Activated T-helper 1 cell treated with anti-CD3 and anti-CD28 coated beads, Interleukin-12 subunit alpha, Interleukin-12 subunit beta, Interleukin-2, Interleukin-4 antibody, amounts not matched to agents 30 ng/mL and 10 ng/mL and 1 ng/mL, durations not matched to agents 14 hours and 24 hours and 36 hours (primary cell): ENCODE results near the gene ARR3. TPM values are rescaled to one million over a fixed set of nuclear protein-coding genes. Genes with fewer than 3 reads are reported as not detected.
"Not testable (repeated sequence)": the region's sequence is repeated elsewhere in the genome, so short reads cannot be mapped to it uniquely, and the experiment has no call there.

Experiments
- DNase-seq: peaks from one replicate; pipeline ENCODE4 v3.0.0; 2021; ENCODE audit warnings: low spot score
- H3K27ac Mint-ChIP-seq: one replicate; pipeline ENCODE4 v1.8.0; 2021; ENCODE audit warnings: mild to moderate bottlenecking, mixed read lengths
- H3K27me3 Mint-ChIP-seq: one replicate; pipeline ENCODE4 v1.8.0; 2022; ENCODE audit warnings: mild to moderate bottlenecking, moderate library complexity, mixed read lengths; ENCODE audit not compliant: insufficient read depth
- H3K36me3 Mint-ChIP-seq: one replicate; pipeline ENCODE4 v1.8.0; 2021; ENCODE audit warnings: low read depth, mixed read lengths
- H3K4me1 Mint-ChIP-seq: one replicate; pipeline ENCODE4 v1.8.0; 2021; ENCODE audit warnings: low read depth, mixed read lengths
- H3K4me3 Mint-ChIP-seq: one replicate; pipeline ENCODE4 v1.8.0; 2021; ENCODE audit warnings: mild to moderate bottlenecking, moderate library complexity, mixed read lengths
- H3K9me3 Mint-ChIP-seq: one replicate; pipeline ENCODE4 v1.8.0; 2021; ENCODE audit warnings: mixed read lengths
- intact Hi-C: fragments of 100-400 bp; cut with micrococcal nuclease; formaldehyde crosslinking; loops from one replicate; pipeline ENCODE4 v1.15.1; 2024
- total RNA-seq: library from RNA; stranded (reverse); gene quantifications from 2 replicates; pipeline ENCODE4 v1.2.3, GENCODE V29; 2022

The ARR3 gene
- total RNA-seq, 1 donor from 2014 or later, result not detected

GRCh38 chrX:70289793-70290770, 21.9 kb downstream of the ARR3 start, which contains the start of the genes KIF4A and PDZD11:
TSS of gene KIF4A (plus strand) at chrX:70290104. CDS start at chrX:70290459, 355 bp downstream.
TSS of gene PDZD11 (minus strand) at chrX:70289927. CDS start at chrX:70289341, 586 bp downstream.
- peak within 1 kb of the TSS; percentile 72 for H3K27ac Mint-ChIP-seq
- intact Hi-C loops, result loop anchor here (1.0 to 5.0 kb wide), 3 partner anchors 47 to 375 kb away; no protein-coding TSS in a partner anchor
- DNase-seq, result peak; percentile 81
- H3K4me3 Mint-ChIP-seq, result peak within 1 kb of the TSS; percentile 92
- peaks cover 19% of the 10 kb centered on the region for H3K4me1 Mint-ChIP-seq
- H3K36me3 Mint-ChIP-seq, result peaks cover 15% of the 10 kb centered on the region
- no peaks in the 10 kb centered on the region for H3K9me3 Mint-ChIP-seq
- H3K27me3 Mint-ChIP-seq, result no peaks in the 10 kb centered on the region

DNA sequence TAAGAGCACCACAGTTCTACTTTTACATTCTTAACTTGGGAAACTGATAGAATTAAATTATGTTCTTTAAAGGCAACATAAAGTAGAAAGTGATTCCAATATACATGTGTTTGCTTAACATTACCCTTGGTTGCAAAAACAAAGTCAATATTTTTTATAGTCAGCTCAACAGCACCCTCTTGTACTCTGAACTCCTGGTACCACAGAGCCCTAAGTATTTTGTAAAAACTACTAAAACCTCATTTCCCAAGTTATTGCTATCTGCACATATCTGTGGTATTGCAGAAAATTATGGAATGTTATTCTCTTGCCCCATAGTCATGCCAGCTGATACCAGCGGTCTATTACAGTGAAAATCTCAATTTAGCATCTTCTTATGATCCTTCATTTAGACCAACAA, 24.7 kb downstream of the ARR3 start:
- H3K27me3 Mint-ChIP-seq, result no peaks in the 10 kb centered on the region
- DNase-seq, result no peak
- H3K9me3 Mint-ChIP-seq, result no peaks in the 10 kb centered on the region
- H3K4me3 Mint-ChIP-seq, result peak overlapping the region; percentile 62
- H3K36me3 Mint-ChIP-seq, result peaks cover 8% of the 10 kb centered on the region
- H3K4me1 Mint-ChIP-seq, result peaks cover 19% of the 10 kb centered on the region
- intact Hi-C loops, result loop anchor here (5.0 kb wide), 1 partner anchor 45 kb away; no protein-coding TSS in a partner anchor
- H3K27ac Mint-ChIP-seq, result peak overlapping the region; percentile 23

DNA sequence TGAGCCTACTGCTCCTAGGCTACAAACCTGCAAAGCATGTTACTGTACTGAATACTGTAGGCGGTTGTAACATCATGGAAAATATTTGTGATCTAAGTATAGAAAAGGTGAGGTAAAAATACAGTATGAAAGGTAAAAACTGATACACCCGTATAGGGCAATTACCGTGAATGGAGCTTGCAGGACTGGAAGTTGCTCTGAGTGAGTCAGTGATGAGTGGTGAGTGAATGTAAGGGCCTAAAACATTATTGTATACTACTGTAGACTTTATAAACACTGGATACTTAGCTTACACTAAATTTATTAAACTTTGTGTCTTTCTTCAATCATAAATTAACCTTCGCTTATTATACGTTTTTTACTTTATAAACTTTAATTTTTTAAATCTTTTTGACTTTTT, 25.5 kb downstream of the ARR3 start:
- Mint-ChIP-seq H3K4me1 (peaks cover 19% of the 10 kb centered on the region), H3K27me3 (no peaks in the 10 kb centered on the region)
- intact Hi-C loops, result loop anchor here (5.0 kb wide), 1 partner anchor 44 kb away; no protein-coding TSS in a partner anchor

DNA sequence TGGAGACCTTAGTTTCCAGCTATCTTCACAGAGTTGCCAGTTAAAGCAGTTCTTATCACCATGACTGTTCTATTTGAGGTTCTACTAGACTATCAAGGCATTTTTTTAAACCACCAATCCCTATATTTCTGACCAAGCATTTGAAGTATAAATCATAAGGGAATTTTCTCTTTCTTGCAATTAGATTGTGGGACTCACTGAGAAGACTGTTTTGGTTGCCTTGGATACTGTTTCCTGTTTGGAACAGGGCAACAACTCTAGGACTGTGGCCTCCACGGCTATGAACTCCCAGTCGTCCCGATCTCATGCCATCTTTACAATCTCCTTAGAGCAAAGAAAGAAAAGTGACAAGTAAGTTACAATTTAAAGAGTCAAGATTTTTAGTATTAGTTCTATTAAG, 33.6 kb downstream of the ARR3 start:
- H3K27me3 Mint-ChIP-seq, result no peaks in the 10 kb centered on the region
- intact Hi-C loops, result no loop called here
- H3K9me3 Mint-ChIP-seq, result no peaks in the 10 kb centered on the region
- H3K36me3 Mint-ChIP-seq, result peaks cover 36% of the 10 kb centered on the region
- peaks cover 13% of the 10 kb centered on the region for H3K4me1 Mint-ChIP-seq
- H3K4me3 Mint-ChIP-seq, result no peak overlapping the region
- DNase-seq, result no peak
- H3K27ac Mint-ChIP-seq, result peak overlapping the region; percentile 44

More for the DNA sequence above, 25.5 kb downstream of the ARR3 start:
- no peaks in the 10 kb centered on the region for H3K9me3 Mint-ChIP-seq
- no peak for DNase-seq
- no peak overlapping the region for H3K27ac Mint-ChIP-seq
- no peak overlapping the region for H3K4me3 Mint-ChIP-seq
- H3K36me3 Mint-ChIP-seq, result peaks cover 8% of the 10 kb centered on the region

- DNase-seq, result no peak
- Mint-ChIP-seq H3K27ac (no peak overlapping the region), H3K4me3 (no peak overlapping the region), H3K4me1 (peaks cover 13% of the 10 kb centered on the region), H3K9me3 (peaks cover 3% of the 10 kb centered on the region), H3K27me3 (no peaks in the 10 kb centered on the region), H3K36me3 (peaks cover 19% of the 10 kb centered on the region)
- intact Hi-C loops, result no loop called here
These were observed 45.4 kb downstream of the ARR3 start for GRCh38 chrX:70313503-70313902.

GRCh38 chrX:70322784-70323183, 54.6 kb downstream of the ARR3 start:
- DNase-seq, result no peak
- intact Hi-C loops, result no loop called here
- H3K36me3 Mint-ChIP-seq, result peaks cover 18% of the 10 kb centered on the region
- H3K27ac Mint-ChIP-seq, result no peak overlapping the region
- H3K9me3 Mint-ChIP-seq, result no peaks in the 10 kb centered on the region
- no peaks in the 10 kb centered on the region for H3K4me1 Mint-ChIP-seq
- no peak overlapping the region for H3K4me3 Mint-ChIP-seq
- no peaks in the 10 kb centered on the region for H3K27me3 Mint-ChIP-seq

GRCh38 chrX:70323628-70324027, 55.5 kb downstream of the ARR3 start:
- H3K4me1 Mint-ChIP-seq, H3K4me3 Mint-ChIP-seq, DNase-seq, H3K27me3 Mint-ChIP-seq, intact Hi-C loops, H3K27ac Mint-ChIP-seq, H3K9me3 Mint-ChIP-seq: not testable (repeated sequence)
- H3K36me3 Mint-ChIP-seq, result peaks cover 18% of the 10 kb centered on the region

- DNase-seq, result no peak
- no peaks in the 10 kb centered on the region for H3K4me1 Mint-ChIP-seq
- peaks cover 18% of the 10 kb centered on the region for H3K36me3 Mint-ChIP-seq
- no peaks in the 10 kb centered on the region for H3K9me3 Mint-ChIP-seq
- no peak overlapping the region for H3K27ac Mint-ChIP-seq
- H3K4me3 Mint-ChIP-seq, result no peak overlapping the region
- intact Hi-C loops, result no loop called here
- no peaks in the 10 kb centered on the region for H3K27me3 Mint-ChIP-seq
These were observed 56.2 kb downstream of the ARR3 start for GRCh38 chrX:70324326-70324725.

- Mint-ChIP-seq H3K4me1 (peaks cover 10% of the 10 kb centered on the region), H3K27ac (no peak overlapping the region), H3K9me3 (no peaks in the 10 kb centered on the region), H3K36me3 (peaks cover 29% of the 10 kb centered on the region), H3K27me3 (no peaks in the 10 kb centered on the region), H3K4me3 (no peak overlapping the region)
- intact Hi-C loops, result loop anchor here (10.0 kb wide), 1 partner anchor 264 kb away; no protein-coding TSS in a partner anchor
- DNase-seq, result no peak
These were observed 63.0 kb downstream of the ARR3 start for GRCh38 chrX:70331161-70331560.

Other genes starting within 250 kb of the ARR3 start
- not detected in 2 replicates for gene AWAT2, start 218.4 kb upstream of the ARR3 start, total RNA-seq
- gene OTUD6A, start 205.9 kb upstream of the ARR3 start, total RNA-seq, result not detected in 2 replicates
- 29.4 and 29.8 TPM in 2 replicates for gene IGBP1, start 134.9 kb upstream of the ARR3 start, total RNA-seq
- not detected in 2 replicates for gene DGAT2L6, start 90.9 kb upstream of the ARR3 start, total RNA-seq
- gene AWAT1, start 33.7 kb upstream of the ARR3 start, total RNA-seq, result not detected in 2 replicates
- 0.27 TPM in 1 of 2 replicates, not detected in the other for gene P2RY4, start 8.1 kb upstream of the ARR3 start, total RNA-seq
- gene RAB41, start 13.8 kb downstream of the ARR3 start, total RNA-seq, result not detected in 2 replicates
- gene PDZD11, start 21.6 kb downstream of the ARR3 start, total RNA-seq, result 28.7 and 31.9 TPM in 2 replicates
- gene KIF4A, start 21.8 kb downstream of the ARR3 start, total RNA-seq, result 18.7 and 19.4 TPM in 2 replicates
- 0.10 TPM in 1 of 2 replicates, not detected in the other for gene GDPD2, start 155.0 kb downstream of the ARR3 start, total RNA-seq
- 41.5 and 43.5 TPM in 2 replicates for gene DLG3, start 176.5 kb downstream of the ARR3 start, total RNA-seq